Activated CD8-positive, alpha-beta memory T cell treated with anti-CD3 and anti-CD28 coated beads, Interleukin-2, amount 50 U/mL, for 48 hours (primary cell): ENCODE results near the gene XPO5.

ENCODE experiments used
- DNase-seq: peaks from one replicate; pipeline ENCODE4 v3.0.0-alpha.2; 2020

The XPO5 gene

GRCh38 chr6:43494766-43495165, 81.1 kb downstream of the XPO5 start:
- DNase-seq: no peak

DNA sequence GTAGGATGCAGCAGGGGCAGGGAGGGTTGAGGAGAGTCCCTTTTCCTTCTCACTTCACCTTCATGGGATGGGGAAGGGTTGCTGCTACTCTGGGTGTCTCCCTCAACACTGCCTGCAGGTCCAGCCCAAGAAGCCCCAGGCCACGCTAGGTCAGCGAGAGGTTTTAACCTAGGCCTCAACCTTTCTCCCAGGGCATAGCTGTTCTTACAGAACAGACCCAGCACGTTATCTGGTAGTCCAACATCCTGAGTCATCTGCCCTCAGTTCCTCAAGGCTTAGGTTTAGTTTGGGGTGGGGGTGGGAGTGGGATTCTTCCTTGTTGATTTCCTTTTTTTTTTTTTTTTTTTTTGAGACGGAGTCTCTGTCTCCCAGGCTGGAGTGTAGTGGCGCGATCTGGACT, 81.5 kb downstream of the XPO5 start:
- DNase-seq: no peak

- DNase-seq: no peak
Measured at GRCh38 chr6:43493833-43494232, 82.0 kb downstream of the XPO5 start.

DNA sequence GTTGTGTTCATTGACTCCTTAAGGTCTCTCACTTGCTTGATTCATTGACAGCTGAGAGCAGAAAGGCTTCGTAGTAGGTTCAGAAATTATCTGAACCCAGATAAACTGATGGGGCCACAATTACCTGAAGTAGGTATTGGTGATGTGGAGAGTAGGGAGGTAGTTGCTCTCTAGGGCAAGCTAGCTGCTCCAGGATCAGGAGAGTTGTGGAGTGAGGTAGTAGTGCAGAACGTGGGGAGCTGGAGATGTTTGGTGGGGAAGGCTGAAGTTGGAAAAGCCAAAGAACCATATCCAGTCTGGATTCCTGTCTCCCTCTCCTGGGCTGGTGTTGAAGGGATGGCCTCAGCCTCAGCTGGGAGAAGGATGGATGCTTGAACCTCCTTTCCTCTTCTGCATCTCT, 82.6 kb downstream of the XPO5 start:
- no peak for DNase-seq

GRCh38 chr6:43492673-43493072, 83.2 kb downstream of the XPO5 start:
- DNase-seq: no peak

GRCh38 chr6:43491750-43492661, 83.8 kb downstream of the XPO5 start:
- no peak for DNase-seq

DNA sequence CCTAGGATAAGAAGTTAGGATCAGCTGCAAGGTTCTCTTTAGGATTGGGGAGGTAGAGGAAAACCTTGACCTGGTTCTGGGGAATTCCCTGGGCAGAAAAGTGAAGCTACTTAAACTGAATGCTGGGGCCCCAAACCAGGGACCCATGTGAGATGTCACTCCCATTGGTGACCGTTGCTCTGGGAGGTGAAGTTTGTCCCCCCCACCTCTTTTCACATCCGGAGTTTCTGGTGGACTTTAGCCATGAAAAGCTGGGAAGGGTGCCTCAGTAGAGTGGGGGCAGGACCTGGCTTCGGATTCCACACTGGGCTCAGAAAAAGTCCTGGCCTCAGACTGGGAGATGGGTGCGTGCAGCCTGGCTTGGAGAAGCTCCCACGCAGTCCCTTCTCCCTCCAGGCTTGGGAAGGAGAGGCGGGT, 85.3 kb downstream of the XPO5 start:
- DNase-seq: no peak

DNA sequence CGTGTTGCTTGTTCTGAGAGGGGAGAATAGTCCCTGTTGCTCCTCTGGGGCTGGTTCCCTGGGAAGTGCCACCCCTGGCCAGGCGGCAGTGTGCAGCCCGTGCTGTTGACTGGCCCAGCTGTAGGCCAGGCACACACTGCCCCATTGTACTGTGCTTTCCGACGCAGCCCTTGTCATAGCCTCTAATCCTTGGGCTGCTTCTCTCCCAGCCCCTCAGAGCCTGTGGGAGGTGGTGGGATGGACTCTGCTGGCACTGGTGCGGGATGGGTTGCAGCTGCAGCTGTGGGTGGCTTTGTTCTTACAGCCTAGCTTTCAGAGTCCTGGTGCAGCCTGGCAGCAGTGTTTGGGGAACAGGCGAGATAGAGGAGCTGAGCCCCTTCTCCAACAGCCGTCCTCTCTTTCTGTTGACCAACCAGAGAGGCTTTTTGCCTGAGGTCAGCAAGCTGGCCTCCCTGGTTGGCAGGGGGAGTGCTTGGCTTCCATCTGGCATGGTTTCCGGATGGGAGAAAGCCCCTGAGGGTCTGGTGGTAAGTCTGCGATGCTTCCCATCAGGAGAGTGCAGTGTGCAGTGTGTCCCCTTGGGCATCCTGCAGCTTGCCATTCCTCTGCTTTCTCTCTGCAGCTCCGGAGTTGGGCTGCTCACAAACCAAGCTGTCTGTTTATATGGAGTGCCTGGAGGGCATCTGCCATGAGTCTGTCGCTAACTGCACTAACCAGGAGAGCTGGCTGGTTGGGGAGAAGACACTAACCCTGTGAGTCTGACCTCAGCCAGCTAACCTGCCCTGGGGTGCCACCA, 86.4 kb downstream of the XPO5 start:
- DNase-seq: no peak

GRCh38 chr6:43488667-43489276, 87.1 kb downstream of the XPO5 start:
- no peak for DNase-seq

- no peak for DNase-seq
Measured at GRCh38 chr6:43481591-43482236, 94.1 kb downstream of the XPO5 start.

DNA sequence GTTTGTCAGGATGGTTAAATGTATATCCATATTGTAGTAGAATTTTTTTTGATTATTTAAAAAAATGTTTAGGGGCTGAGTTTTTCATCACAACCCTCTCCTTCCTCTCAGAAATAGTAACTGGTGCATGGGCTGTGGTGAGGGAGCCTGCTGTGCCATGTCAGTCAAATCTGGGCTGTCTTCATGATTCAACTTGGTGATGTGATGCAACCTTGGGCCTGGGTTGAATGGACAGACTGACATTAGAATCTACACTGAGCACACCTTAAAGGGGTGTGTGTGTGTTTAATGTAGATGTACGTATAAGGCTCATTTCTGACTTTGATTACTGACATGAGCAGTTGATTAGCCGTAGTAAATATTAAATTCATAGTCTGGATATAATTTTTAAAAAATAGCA, 94.8 kb downstream of the XPO5 start:
- DNase-seq: no peak

GRCh38 chr6:43478008-43478372, 97.8 kb downstream of the XPO5 start:
- DNase-seq: no peak

GRCh38 chr6:43477235-43478007, 98.4 kb downstream of the XPO5 start, which contains the start of gene TJAP1:
TSS of gene TJAP1 (plus strand) at chr6:43477570. CDS start at chr6:43499002, 21,432 bp downstream.
- DNase-seq: peak; percentile 99

- DNase-seq: no peak
Measured at GRCh38 chr6:43476746-43477145, 99.1 kb downstream of the XPO5 start.

- DNase-seq: no peak
Measured at GRCh38 chr6:43475516-43475915, 100.3 kb downstream of the XPO5 start.

DNA sequence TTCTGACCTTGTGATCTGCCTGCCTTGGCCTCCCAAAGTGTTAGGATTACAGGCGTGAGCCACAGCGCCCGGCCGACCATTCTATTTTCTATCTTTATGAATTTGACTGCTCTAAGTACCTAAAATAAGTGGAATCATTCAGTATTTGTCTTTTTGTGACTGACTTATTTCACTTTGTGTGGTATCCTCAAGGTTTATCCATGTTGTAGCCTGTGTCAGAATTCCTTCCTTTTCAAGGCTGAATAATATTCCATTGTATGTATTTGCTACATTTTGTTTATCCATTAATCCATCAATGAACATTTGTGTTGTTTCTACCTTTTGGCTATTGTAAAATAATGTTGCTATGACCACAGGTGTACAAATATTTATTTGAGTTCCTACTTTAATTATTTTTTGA, 103.3 kb downstream of the XPO5 start:
- no peak for DNase-seq
